Pancreas (tissue), 10 donors: ENCODE data around the gene FCRLB. TPM values are rescaled to one million over a fixed set of nuclear protein-coding genes. Genes with fewer than 3 reads are reported as not detected.

Source experiments
- ATAC-seq, 4 donors: fragments of 200-7000 bp; cut with Tn5 transposase; one replicate each; pipeline versions ENCODE4 v1.8.0 to v1.9.1; 2020; ENCODE audit warnings: mild to moderate bottlenecking in 4 of 4, moderate library complexity in 4 of 4
- DNase-seq, 6 donors: peaks; one replicate each; pipeline ENCODE4 v3.0.0-alpha.2; 2020
- FAIRE-seq: peaks from 2 replicates; lab custom pipeline; 2012; peaks lifted over from hg19 to GRCh38; lab: Jason Lieb, UNC
- H3K27ac ChIP-seq, 4 donors: fragments of 200-600 bp; sonication (generic); 1 replicate in 3 of 4; 2 replicates in 1 of 4; pipeline versions ENCODE4 v1.5.0 to v1.8.0; 2020
- H3K27me3 ChIP-seq, 4 donors: fragments of 200-600 bp; one replicate each; pipeline ENCODE4 v1.8.0; 2021
- H3K36me3 ChIP-seq, 3 donors: fragments of 200-600 bp; sonication (generic) in 1 of 3; one replicate each; pipeline versions ENCODE4 v1.5.0 to v1.8.0; 2020 to 2021
- H3K4me1 ChIP-seq, 3 donors: fragments of 200-600 bp; one replicate each; pipeline ENCODE4 v1.8.0; 2021
- H3K4me3 ChIP-seq, 4 donors: fragments of 200-600 bp; sonication (generic) in 2 of 4; one replicate each; pipeline versions ENCODE4 v1.5.0 to v1.8.0; 2020 to 2021
- H3K9me3 ChIP-seq, 4 donors: fragments of 200-600 bp; one replicate each; pipeline ENCODE4 v1.8.0; 2021
- CTCF ChIP-seq, 4 donors: fragments of 200-600 bp; sonication (generic) in 3 of 4; IDR thresholded peaks; one replicate each; pipeline versions ENCODE4 v1.5.0 to v1.8.0; 2021; ENCODE audit warnings: antibody characterized with exemption in 4 of 4
- WGBS, 2 donors: extraction: QIAGEN DNeasy Blood & Tissue Kit; methylation state at CpG; one replicate each; pipeline ENCODE4 v1.1.7; 2013; 5-methylcytosine and 5-hydroxymethylcytosine counted together
- intact Hi-C, 3 donors: fragments of 100-400 bp; cut with DNase I; formaldehyde crosslinking; loops; one replicate each; pipeline versions ENCODE4 v1.11.1 to v1.14.2; 2022
- polyA plus RNA-seq, 2 donors: library from polyadenylated mRNA; stranded (reverse); fragments of 200-250 nt; gene quantifications; one replicate each; pipeline ENCODE4 v1.2.3, GENCODE V29; 2013
- total RNA-seq, 6 donors: library from RNA; stranded (reverse); fragmentation: NEBNext Ultra II Directional in 4 of 6; extraction: Animal tissue kit (Norgen Biotek cat#: 25700) in 4 of 6; gene quantifications; one replicate each; pipeline versions ENCODE4 v1.2.1 to v1.2.4, GENCODE V29; 2021 to 2023
- donor health status: healthy with polysubstance abuse.
- donor health status: DM: no; HTN: no; CAD: no; lungs with moderate emphysema.
- donor health status: DM: no; HTN: no; CAD: no.
- donor health status: control.
- donor health status: control.
- donor health status: Bipolar disorder and iron deficiency.
- donor health status: DM: yes; HTN: yes; CAD: no.
- donor health status: DM: no; HTN: no; CAD: no.
- donor health status: DM: no; HTN: no; CAD: no.
- donor health status: DM: yes; HTN: yes; CAD: no.

FCRLB gene
- total and polyA plus RNA-seq, 8 donors, result 0.14 to 0.51 (median 0.36) TPM

- H3K27ac ChIP-seq, result no peak overlapping the region
- intact Hi-C loops, result loop anchor here in 1 of 3 donors (10.0 kb wide), 1 partner anchor 246 kb away; no protein-coding TSS in a partner anchor
- TF ChIP-seq CTCF (IDR thresholded peaks at IDR 0.05), result no peak
- H3K27me3 ChIP-seq, result no peaks in the 10 kb centered on the region
- whole genome bisulfite sequencing, 2 donors, result 58 to 63% methylated on average over 6 of the region's 6 CpGs
- H3K36me3 ChIP-seq, result no peaks in the 10 kb centered on the region
- H3K4me3 ChIP-seq, result no peak overlapping the region
- H3K9me3 ChIP-seq, result no peaks in the 10 kb centered on the region
- no peak for DNase-seq
- ATAC-seq, result no peak
- FAIRE-seq, result no peak
- no peaks in the 10 kb centered on the region for H3K4me1 ChIP-seq
Measured at GRCh38 chr1:161731241-161731640, 9.9 kb downstream of the FCRLB start.

GRCh38 chr1:161731981-161732718 is 10.8 kb downstream of the FCRLB start:
- intact Hi-C loops, result loop anchor here in 1 of 3 donors (10.0 kb wide), 1 partner anchor 247 kb away; no protein-coding TSS in a partner anchor
- Histone ChIP-seq H3K27ac (no peak overlapping the region), H3K4me3 (no peak overlapping the region), H3K9me3 (no peaks in the 10 kb centered on the region), H3K4me1 (no peaks in the 10 kb centered on the region), H3K36me3 (no peaks in the 10 kb centered on the region), H3K27me3 (no peaks in the 10 kb centered on the region)
- ATAC-seq (no peak), DNase-seq (no peak), FAIRE-seq (no peak)
- no peak for TF ChIP-seq CTCF (IDR thresholded peaks at IDR 0.05)
- 65 to 66% methylated on average over 5 of the region's 5 CpGs for WGBS, 2 donors

GRCh38 chr1:161733526-161733925 is 12.2 kb downstream of the FCRLB start:
- FAIRE-seq (no peak), DNase-seq (no peak), ATAC-seq (peak in 2 of 4 donors; percentile 30 to 66)
- Histone ChIP-seq H3K27ac (no peak overlapping the region), H3K4me3 (no peak overlapping the region), H3K27me3 (no peaks in the 10 kb centered on the region), H3K9me3 (no peaks in the 10 kb centered on the region), H3K36me3 (no peaks in the 10 kb centered on the region), H3K4me1 (no peaks in the 10 kb centered on the region)
- intact Hi-C loops, result loop anchor here in 1 of 3 donors (10.0 kb wide), 1 partner anchor 249 kb away; no protein-coding TSS in a partner anchor
- 3% methylated on average over 1 of the region's 1 CpG for WGBS, 2 donors
- no peak for TF ChIP-seq CTCF (IDR thresholded peaks at IDR 0.05)

- ATAC-seq (no peak), FAIRE-seq (no peak), DNase-seq (no peak)
- no peaks in the 10 kb centered on the region for H3K27me3 ChIP-seq
- intact Hi-C loops, result loop anchor here in 1 of 3 donors (10.0 kb wide), 1 partner anchor 251 kb away; no protein-coding TSS in a partner anchor
- H3K9me3 ChIP-seq, result no peaks in the 10 kb centered on the region
- no peaks in the 10 kb centered on the region for H3K36me3 ChIP-seq
- H3K27ac ChIP-seq, result no peak overlapping the region
- H3K4me1 ChIP-seq, result no peaks in the 10 kb centered on the region
- WGBS, 2 donors, result 67 to 74% methylated on average over 3 of the region's 3 CpGs
- no peak overlapping the region for H3K4me3 ChIP-seq
- no peak for TF ChIP-seq CTCF (IDR thresholded peaks at IDR 0.05)
Measured at GRCh38 chr1:161735837-161736236, 14.5 kb downstream of the FCRLB start.
